Mesodermal cell (in vitro differentiated cells): Measurements from ENCODE around the gene DHX32.

Source experiments
- H3K27ac ChIP-seq: 2 replicates; pipeline ENCODE4 v1.7.0; 2013; ENCODE audit warnings: mild to moderate bottlenecking, low read depth, low read length, moderate library complexity; ENCODE audit not compliant: severe bottlenecking
- H3K36me3 ChIP-seq: 2 replicates; pipeline ENCODE4 v1.7.1; 2013; ENCODE audit warnings: mild to moderate bottlenecking, low read length, moderate library complexity; ENCODE audit not compliant: control insufficient read depth, insufficient read depth
- H3K4me1 ChIP-seq: one replicate; pipeline ENCODE4 v1.7.1; 2013; ENCODE audit warnings: mild to moderate bottlenecking, low read length; ENCODE audit not compliant: insufficient read depth, control insufficient read depth, poor library complexity, severe bottlenecking
- H3K4me3 ChIP-seq: 2 replicates; pipeline ENCODE4 v1.7.0; 2013; ENCODE audit warnings: low read length, control low read depth, mild to moderate bottlenecking; ENCODE audit not compliant: insufficient read depth, poor library complexity, severe bottlenecking; ENCODE audit errors: extremely low read depth
- H3K9me3 ChIP-seq: 2 replicates; pipeline ENCODE4 v1.7.1; 2013; ENCODE audit warnings: mild to moderate bottlenecking, low read length, moderate library complexity; ENCODE audit not compliant: control insufficient read depth
- WGBS, 2 experiments: methylation state at CpG; one replicate each; pipeline ENCODE4 v1.1.5; 2013; ENCODE audit warnings: missing lambda C conversion rate in 2 of 2; ENCODE audit not compliant: insufficient coverage in 2 of 2; 5-methylcytosine and 5-hydroxymethylcytosine counted together

DHX32 gene

DNA sequence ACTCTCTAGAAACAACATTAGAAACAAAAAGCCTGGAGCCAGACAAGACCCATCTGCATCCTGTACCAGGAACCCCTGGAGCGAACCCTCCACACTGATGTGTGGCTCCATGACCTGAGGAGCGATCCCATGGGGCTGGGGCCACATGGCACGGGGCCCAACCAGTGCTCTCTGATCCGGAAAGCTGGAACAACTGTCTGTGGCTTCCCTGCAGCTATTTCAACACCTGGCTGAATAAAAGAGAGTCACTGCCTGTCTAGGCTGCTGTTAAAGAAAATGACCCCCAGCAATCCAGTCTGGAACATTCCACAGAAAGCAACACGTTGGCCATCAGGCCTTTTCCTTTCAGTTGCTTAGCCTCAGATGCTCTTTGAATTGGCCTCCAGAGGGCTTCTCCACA lies 79.0 kb downstream of the DHX32 start:
- 89 to 91% methylated on average over 5 of the region's 5 CpGs for WGBS, 2 experiments
- no peak overlapping the region for H3K4me3 ChIP-seq
- peaks cover 54% of the 10 kb centered on the region for H3K36me3 ChIP-seq
- no peaks in the 10 kb centered on the region for H3K9me3 ChIP-seq
- H3K4me1 ChIP-seq = peaks cover 8% of the 10 kb centered on the region
- H3K27ac ChIP-seq = no peak overlapping the region

DNA sequence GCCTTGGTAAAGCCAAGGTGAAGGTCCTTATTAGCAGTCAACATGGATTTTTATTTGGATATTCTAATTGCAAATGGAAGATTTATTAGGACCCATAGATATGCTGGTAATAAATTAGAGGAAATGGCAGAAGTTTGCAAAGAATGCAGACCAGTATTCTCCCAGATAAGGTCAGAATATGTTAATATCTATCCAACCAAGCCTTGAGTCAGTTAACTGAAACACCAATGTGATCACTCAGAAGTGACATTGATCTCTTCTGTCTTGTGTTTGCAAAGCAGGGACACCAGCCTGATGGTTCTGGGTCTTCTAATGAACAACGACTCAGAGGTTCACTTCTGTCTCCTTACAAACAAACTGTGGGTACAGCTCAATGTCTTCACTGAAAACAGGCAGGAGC lies 79.5 kb downstream of the DHX32 start:
- no peak overlapping the region for H3K4me3 ChIP-seq
- H3K36me3 ChIP-seq = peaks cover 50% of the 10 kb centered on the region
- peaks cover 7% of the 10 kb centered on the region for H3K4me1 ChIP-seq
- no peaks in the 10 kb centered on the region for H3K9me3 ChIP-seq
- WGBS, 2 experiments = 100% methylated on average over 1 of the region's 1 CpG; no CpG with 5 or more reads in 1 of the 2 experiments
- no peak overlapping the region for H3K27ac ChIP-seq

DNA sequence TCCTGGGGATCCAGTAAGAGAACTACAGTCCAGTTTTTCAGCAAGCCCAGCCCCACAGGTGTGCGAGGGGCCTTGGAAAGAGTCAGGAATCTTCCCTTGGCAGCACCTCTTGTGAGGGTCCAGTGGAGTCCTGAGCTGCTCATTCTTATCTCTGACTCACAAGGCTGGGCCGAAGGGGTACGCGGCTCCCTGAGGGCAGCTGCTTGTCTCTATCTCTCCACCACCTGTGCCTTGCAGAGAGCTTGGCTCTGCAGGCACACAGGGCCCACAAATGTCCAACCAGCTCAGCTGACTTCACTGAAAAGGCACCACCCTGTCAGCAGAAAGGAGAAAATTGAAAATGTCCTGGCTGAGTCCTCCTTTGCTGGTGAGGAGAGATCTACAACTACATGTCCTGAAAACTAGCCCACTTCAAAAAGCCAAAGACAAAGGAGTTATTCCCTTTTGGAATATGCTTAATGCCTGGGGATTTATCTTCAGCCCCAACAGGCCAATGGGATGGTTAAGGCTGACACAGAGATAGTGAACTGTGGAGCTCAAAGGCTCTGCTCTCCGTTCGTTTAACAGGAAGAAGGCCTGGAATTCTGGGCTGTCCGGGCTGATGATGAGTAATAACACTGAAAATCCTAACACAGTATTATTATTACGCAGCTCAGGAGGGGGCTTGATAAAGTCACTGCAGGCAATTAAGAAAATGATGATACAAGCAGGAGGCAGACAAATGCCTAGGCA lies 81.5 kb downstream of the DHX32 start:
- Histone ChIP-seq H3K9me3 (no peaks in the 10 kb centered on the region), H3K27ac (no peak overlapping the region), H3K4me1 (no peaks in the 10 kb centered on the region), H3K4me3 (no peak overlapping the region), H3K36me3 (peaks cover 38% of the 10 kb centered on the region)
- 91 to 92% methylated on average over 6 to 7 of the region's 8 CpGs for WGBS, 2 experiments

DNA sequence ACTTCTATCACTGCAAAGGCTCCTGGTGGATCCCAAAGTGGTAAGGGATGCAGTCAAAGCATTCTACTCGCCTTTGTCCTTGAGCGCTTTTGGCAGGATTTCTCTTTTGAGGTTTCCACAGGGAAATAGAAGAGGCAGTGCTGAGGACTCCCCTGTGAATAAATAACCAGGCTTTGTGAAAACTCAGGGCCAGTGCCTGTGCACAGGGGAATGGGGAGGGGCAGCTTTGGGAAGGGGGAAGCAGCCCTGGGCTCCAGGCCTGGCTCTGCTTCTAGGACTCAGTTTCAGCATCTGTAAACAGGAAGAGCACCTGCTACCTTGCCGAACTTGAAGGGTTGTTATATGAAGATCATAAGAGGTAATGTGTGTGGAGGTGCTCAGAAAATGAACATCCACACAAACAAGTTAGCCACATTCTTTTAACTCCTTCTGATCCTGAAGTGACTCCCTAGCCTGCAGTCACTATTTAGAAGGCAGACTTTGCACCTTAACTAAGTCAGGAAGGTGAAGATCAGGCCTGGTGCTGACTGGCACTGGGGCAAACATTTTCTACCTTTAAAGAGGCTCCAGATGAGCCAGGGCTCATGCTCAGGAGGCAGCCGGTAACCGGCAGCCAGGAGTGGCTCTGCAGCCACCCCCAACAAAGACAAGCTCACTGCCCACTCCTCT lies 83.0 kb downstream of the DHX32 start:
- no peak overlapping the region for H3K4me3 ChIP-seq
- peaks cover 37% of the 10 kb centered on the region for H3K36me3 ChIP-seq
- no peaks in the 10 kb centered on the region for H3K9me3 ChIP-seq
- 57 to 63% methylated on average over 3 of the region's 5 CpGs for WGBS, 2 experiments
- no peaks in the 10 kb centered on the region for H3K4me1 ChIP-seq
- H3K27ac ChIP-seq = no peak overlapping the region

DNA sequence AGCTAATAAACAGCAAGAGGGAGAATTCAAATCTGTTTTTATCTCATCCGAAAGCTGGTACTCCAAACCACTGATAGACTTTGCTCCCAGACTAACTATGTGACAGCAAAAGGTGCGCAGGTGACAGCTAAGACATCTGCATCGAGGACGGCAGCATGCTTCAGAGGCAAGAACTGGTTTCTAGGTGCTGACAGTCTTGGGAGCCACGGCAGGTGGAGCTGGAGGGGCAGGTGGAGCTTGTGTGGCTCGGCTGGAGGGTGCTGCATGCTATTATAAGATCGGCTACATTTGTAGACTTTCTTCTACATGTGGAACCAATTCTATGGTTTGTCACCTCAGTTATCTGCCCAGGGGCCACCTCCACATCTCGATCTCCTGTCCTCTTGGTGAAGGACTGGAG lies 83.7 kb downstream of the DHX32 start:
- Histone ChIP-seq H3K4me1 (no peaks in the 10 kb centered on the region), H3K4me3 (no peak overlapping the region), H3K36me3 (peaks cover 40% of the 10 kb centered on the region), H3K9me3 (no peaks in the 10 kb centered on the region), H3K27ac (no peak overlapping the region)
- whole genome bisulfite sequencing, 2 experiments = 90 to 91% methylated on average over 8 of the region's 8 CpGs

DNA sequence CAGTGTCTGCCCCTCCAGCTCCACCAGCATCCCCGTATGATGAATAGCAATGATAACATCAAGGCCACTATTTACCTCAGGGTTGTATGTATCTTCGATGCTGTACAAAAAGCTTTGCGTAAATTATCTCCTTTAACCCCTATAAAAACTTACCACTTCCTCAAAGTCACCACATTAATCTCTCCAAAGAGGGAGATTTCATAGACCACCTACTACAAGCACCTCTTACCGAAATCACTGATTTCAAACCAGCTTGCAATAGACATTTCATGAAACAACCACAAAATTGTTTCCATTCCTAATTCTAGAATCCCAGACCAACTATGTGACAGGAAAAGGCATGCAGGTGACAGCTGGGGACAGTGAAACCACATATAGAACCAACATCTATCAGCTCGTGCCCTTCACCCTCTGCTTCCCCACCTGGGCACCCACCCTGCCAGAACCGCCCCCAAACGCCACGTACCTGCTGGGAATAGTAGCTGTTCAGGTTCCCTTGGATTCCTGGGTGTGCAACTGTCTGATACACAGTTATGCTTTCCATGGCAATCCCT lies 85.4 kb downstream of the DHX32 start:
- H3K4me3 ChIP-seq = no peak overlapping the region
- 72 to 84% methylated on average over 5 to 8 of the region's 8 CpGs for WGBS, 2 experiments
- peaks cover 40% of the 10 kb centered on the region for H3K36me3 ChIP-seq

DNA sequence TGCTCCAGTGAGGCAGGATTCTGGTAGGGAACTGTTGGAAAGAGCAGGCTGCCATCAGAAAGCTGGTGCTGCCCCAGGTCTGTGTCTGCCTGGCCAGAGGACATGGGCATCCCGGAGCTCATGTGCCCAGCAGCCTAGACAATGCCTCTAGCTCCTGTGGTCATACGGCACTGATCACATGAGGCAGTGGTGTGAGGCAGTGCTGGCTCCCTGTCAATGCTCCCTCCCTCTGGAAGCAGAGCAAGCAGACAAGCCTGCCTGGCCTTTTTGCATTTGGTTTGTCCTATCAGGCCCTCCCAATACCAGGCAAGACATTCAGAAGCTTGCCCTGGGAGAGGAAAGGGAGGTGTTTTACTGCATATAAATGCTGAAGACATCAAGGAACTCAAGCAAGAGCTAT lies 86.0 kb downstream of the DHX32 start:
- H3K4me1 ChIP-seq = no peaks in the 10 kb centered on the region
- no peaks in the 10 kb centered on the region for H3K9me3 ChIP-seq
- H3K4me3 ChIP-seq = no peak overlapping the region
- 100% methylated on average over 2 of the region's 2 CpGs for WGBS, 2 experiments
- H3K27ac ChIP-seq = no peak overlapping the region
- H3K36me3 ChIP-seq = peaks cover 40% of the 10 kb centered on the region

More for the DNA sequence above, 85.4 kb downstream of the DHX32 start:
- Histone ChIP-seq H3K27ac (no peak overlapping the region), H3K9me3 (no peaks in the 10 kb centered on the region), H3K4me1 (no peaks in the 10 kb centered on the region)

DNA sequence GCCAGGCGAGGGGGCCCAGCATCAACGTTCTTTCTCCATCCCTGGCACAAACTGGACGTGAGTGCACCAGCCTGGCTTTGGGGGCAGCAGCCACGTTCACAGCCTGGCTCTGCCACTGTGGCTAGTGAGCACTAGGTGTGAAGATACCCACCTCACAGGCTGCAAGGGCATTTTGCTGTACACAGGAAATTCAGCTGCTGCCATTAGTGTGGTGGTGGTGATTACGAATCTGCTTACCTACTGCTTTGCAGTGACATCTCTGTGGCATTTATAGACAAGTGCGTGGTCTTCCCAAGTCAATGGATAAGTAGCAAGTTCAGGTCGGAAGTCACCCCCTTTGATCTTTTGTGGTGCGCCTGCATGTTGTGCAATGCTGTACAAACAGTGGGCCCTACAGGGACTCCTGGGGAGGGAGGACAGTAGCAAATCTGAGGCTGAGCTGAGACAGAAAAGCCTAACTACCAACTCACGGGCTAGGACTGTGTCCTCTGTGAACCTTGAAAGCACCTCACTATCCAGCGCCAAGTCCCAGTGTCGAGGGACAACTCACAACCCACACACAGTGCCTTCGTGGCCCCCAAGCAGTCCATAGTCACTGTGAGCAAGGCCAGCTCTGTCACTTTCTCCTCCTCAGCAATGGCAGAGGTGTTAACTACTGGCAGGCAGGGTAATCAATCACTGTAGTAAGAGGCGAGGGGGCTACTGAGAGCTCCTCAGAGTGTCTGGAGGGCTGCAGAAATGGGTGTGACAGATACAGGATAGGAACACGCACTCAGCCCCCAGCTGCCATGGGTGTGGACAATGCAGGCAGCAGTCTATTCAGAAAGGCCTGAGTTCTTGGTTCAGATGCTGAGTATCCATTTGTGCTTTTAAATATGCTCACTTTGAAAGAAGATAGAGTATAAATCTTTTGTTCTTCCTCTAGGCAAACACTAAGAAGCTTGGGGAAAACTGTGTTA lies 88.5 kb downstream of the DHX32 start:
- H3K4me1 ChIP-seq = no peaks in the 10 kb centered on the region
- H3K36me3 ChIP-seq = peaks cover 39% of the 10 kb centered on the region
- no peak overlapping the region for H3K27ac ChIP-seq
- no peaks in the 10 kb centered on the region for H3K9me3 ChIP-seq
- H3K4me3 ChIP-seq = no peak overlapping the region
- WGBS, 2 experiments = 86 to 90% methylated on average over 7 to 10 of the region's 14 CpGs

DNA sequence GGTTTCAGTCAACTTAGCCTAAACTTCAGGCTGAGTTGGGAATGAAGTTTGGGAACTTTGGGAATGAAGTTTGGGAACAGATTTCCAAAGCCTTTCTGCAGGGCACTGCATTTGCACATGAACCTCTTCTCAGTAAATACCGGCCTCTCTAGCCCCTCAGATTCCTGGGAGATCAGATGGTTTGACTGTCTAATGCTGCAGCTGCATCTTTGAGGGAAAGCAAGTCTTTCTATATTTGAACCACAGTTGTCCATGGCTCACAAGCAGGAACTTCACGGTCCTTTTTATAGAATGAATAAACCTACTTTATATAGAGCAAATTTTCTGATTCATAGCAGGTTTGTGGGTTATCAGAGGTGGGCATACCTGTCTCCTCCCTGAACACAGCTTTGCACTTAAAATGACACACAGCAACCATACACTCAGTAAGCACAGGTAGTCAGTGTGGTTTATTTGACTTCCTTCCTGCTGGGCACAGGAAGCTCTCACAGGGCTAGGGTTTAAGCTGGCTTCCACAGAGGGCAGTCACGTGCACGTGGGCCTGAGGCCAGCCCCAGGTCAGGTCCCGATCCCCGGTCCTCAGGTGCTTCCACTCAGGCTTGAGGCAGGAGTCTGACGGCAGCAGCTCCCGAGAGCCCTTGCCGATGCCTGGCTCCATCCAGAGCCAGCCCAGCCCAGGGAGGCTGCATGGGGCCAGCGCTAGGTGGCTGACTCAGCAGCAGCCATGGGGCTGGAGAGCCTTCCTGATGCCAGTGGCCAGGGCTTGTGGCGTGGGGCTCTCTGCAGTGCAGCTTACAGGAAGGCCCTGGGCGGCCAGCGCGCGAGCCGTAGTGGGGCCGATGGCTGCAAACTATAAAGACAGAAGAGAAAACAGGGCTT lies 92.7 kb downstream of the DHX32 start:
- H3K36me3 ChIP-seq = peaks cover 18% of the 10 kb centered on the region
- no peaks in the 10 kb centered on the region for H3K9me3 ChIP-seq
- no peak overlapping the region for H3K4me3 ChIP-seq
- H3K4me1 ChIP-seq = no peaks in the 10 kb centered on the region
- 91 to 94% methylated on average over 16 of the region's 17 CpGs for WGBS, 2 experiments
- H3K27ac ChIP-seq = no peak overlapping the region
